H9 (cell line): ENCODE measurements around the gene GTPBP6. TPM values are rescaled to one million over a fixed set of nuclear protein-coding genes. Genes with fewer than 3 reads are reported as not detected.

ENCODE experiments used
- DNase-seq: peaks from one replicate; pipeline ENCODE4 v3.0.0-alpha.2; 2017
- H2AFZ ChIP-seq: one replicate; pipeline ENCODE4 v1.6.1; 2013; ENCODE audit warnings: mild to moderate bottlenecking, low read length, control low read depth, moderate library complexity
- H2AK5ac ChIP-seq: 2 replicates; pipeline ENCODE4 v1.6.1; 2013; ENCODE audit warnings: low read length, control low read depth, mixed read lengths; ENCODE audit not compliant: insufficient read length
- H2BK120ac ChIP-seq: one replicate; pipeline ENCODE4 v1.6.1; 2013; ENCODE audit warnings: low read depth, mild to moderate bottlenecking, low read length, control low read depth, inconsistent platforms; ENCODE audit not compliant: poor library complexity, severe bottlenecking
- H2BK12ac ChIP-seq: 2 replicates; pipeline ENCODE4 v1.6.1; 2013; ENCODE audit warnings: low read length, control low read depth, mixed read lengths, low read depth; ENCODE audit not compliant: insufficient read length
- H2BK15ac ChIP-seq: 2 replicates; pipeline ENCODE4 v1.6.1; 2013; ENCODE audit warnings: low read depth, low read length, control low read depth
- H2BK20ac ChIP-seq: one replicate; pipeline ENCODE4 v1.6.1; 2013; ENCODE audit warnings: low read depth, mild to moderate bottlenecking, low read length, control low read depth, inconsistent platforms; ENCODE audit not compliant: poor library complexity, severe bottlenecking
- H2BK5ac ChIP-seq: 2 replicates; pipeline ENCODE4 v1.6.1; 2013; ENCODE audit warnings: low read length, control low read depth, mixed read lengths; ENCODE audit not compliant: insufficient read length
- H3K14ac ChIP-seq: 2 replicates; pipeline ENCODE4 v1.6.1; 2013; ENCODE audit warnings: low read length, control low read depth; ENCODE audit not compliant: insufficient read depth
- H3K18ac ChIP-seq: 2 replicates; pipeline ENCODE4 v1.6.1; 2013; ENCODE audit warnings: low read depth, mild to moderate bottlenecking, mixed read lengths, low read length, control low read depth; ENCODE audit not compliant: insufficient read length
- H3K23ac ChIP-seq: 2 replicates; pipeline ENCODE4 v1.6.1; 2013; ENCODE audit warnings: low read length, control low read depth, mixed read lengths, low read depth; ENCODE audit not compliant: insufficient read length
- H3K23me2 ChIP-seq: 2 replicates; pipeline ENCODE4 v1.6.1; 2013; ENCODE audit warnings: low read depth, mild to moderate bottlenecking, mixed read lengths, low read length, control low read depth; ENCODE audit not compliant: insufficient read length, poor library complexity, severe bottlenecking
- H3K27ac ChIP-seq: 2 replicates; pipeline ENCODE4 v1.5.1; 2013; ENCODE audit warnings: low read length, control low read depth, mixed read lengths, low read depth; ENCODE audit not compliant: insufficient read length
- H3K27me3 ChIP-seq: 2 replicates; pipeline ENCODE4 v1.6.1; 2013; ENCODE audit warnings: low read length, control low read depth, inconsistent platforms; ENCODE audit not compliant: insufficient read depth
- H3K4ac ChIP-seq: 2 replicates; pipeline ENCODE4 v1.6.1; 2013; ENCODE audit warnings: low read depth, mild to moderate bottlenecking, control low read depth, inconsistent platforms, low read length, moderate library complexity
- H3K4me1 ChIP-seq: 2 replicates; pipeline ENCODE4 v1.6.1; 2013; ENCODE audit warnings: low read length, control low read depth, inconsistent platforms; ENCODE audit not compliant: insufficient read depth
- H3K4me2 ChIP-seq: 2 replicates; pipeline ENCODE4 v1.6.1; 2013; ENCODE audit warnings: low read length, control low read depth, mixed read lengths; ENCODE audit not compliant: insufficient read length, insufficient read depth
- H3K56ac ChIP-seq: 2 replicates; pipeline ENCODE4 v1.6.1; 2013; ENCODE audit warnings: low read depth, mild to moderate bottlenecking, mixed read lengths, low read length, control low read depth; ENCODE audit not compliant: insufficient read length
- H3K79me1 ChIP-seq: 2 replicates; pipeline ENCODE4 v1.6.1; 2013; ENCODE audit warnings: low read depth, mild to moderate bottlenecking, moderate library complexity, low read length, control low read depth, inconsistent platforms; ENCODE audit not compliant: insufficient read depth, poor library complexity, severe bottlenecking
- H3K79me2 ChIP-seq: 2 replicates; pipeline ENCODE4 v1.6.1; 2013; ENCODE audit warnings: low read length, control low read depth, inconsistent platforms; ENCODE audit not compliant: insufficient read depth
- H3K9ac ChIP-seq: 2 replicates; pipeline ENCODE4 v1.6.1; 2013; ENCODE audit warnings: low read length, control low read depth, mixed read lengths; ENCODE audit not compliant: insufficient read length; ENCODE audit errors: extremely low read depth
- H3K9me3 ChIP-seq: one replicate; pipeline ENCODE4 v1.6.1; 2013; ENCODE audit warnings: low read depth, low read length, inconsistent platforms; ENCODE audit not compliant: control insufficient read depth
- H3T11ph ChIP-seq: one replicate; pipeline ENCODE4 v1.6.1; 2013; ENCODE audit warnings: mild to moderate bottlenecking, low read length, control low read depth, inconsistent platforms
- H4K20me1 ChIP-seq: one replicate; pipeline ENCODE4 v1.6.1; 2013; ENCODE audit not compliant: control insufficient read depth, insufficient read length, insufficient read depth
- H4K5ac ChIP-seq: 2 replicates; pipeline ENCODE4 v1.6.1; 2013; ENCODE audit warnings: low read depth, mild to moderate bottlenecking, mixed read lengths, low read length, control low read depth; ENCODE audit not compliant: insufficient read length
- H4K8ac ChIP-seq: replicated peaks from 2 replicates; pipeline ENCODE4 v1.6.1; 2013; ENCODE audit warnings: low read length, control low read depth, mixed read lengths, low read depth; ENCODE audit not compliant: insufficient read length
- H4K91ac ChIP-seq: 2 replicates; pipeline ENCODE4 v1.6.1; 2013; ENCODE audit warnings: low read depth, mild to moderate bottlenecking, moderate library complexity, mixed read lengths, low read length, control low read depth; ENCODE audit not compliant: insufficient read length
- H3K27ac Mint-ChIP-seq, 3 experiments: 2 replicates in 2 of 3; 3 replicates in 1 of 3; pipeline ENCODE4 v1.8.0; 2020 to 2021; ENCODE audit warnings: mixed read lengths in 3 of 3, mild to moderate bottlenecking in 1 of 3, moderate library complexity in 1 of 3
- H3K27me3 Mint-ChIP-seq: 2 replicates; pipeline ENCODE4 v1.8.0; 2021; ENCODE audit warnings: low read depth, mild to moderate bottlenecking, moderate library complexity, mixed read lengths
- H3K36me3 Mint-ChIP-seq, 3 experiments: 2 replicates in 2 of 3; 3 replicates in 1 of 3; pipeline ENCODE4 v1.8.0; 2020 to 2021; ENCODE audit warnings: low read depth in 3 of 3, mixed read lengths in 3 of 3; ENCODE audit not compliant: insufficient read depth in 1 of 3
- H3K4me1 Mint-ChIP-seq, 2 experiments: 2 replicates each; pipeline ENCODE4 v1.8.0; 2020; ENCODE audit warnings: mixed read lengths in 2 of 2
- H3K4me3 Mint-ChIP-seq, 2 experiments: 2 replicates in 1 of 2; 3 replicates in 1 of 2; pipeline ENCODE4 v1.8.0; 2020 to 2021; ENCODE audit warnings: mild to moderate bottlenecking in 2 of 2, mixed read lengths in 2 of 2, moderate library complexity in 1 of 2
- H3K9me3 Mint-ChIP-seq, 2 experiments: 2 replicates in 1 of 2; 3 replicates in 1 of 2; pipeline ENCODE4 v1.8.0; 2020; ENCODE audit warnings: mild to moderate bottlenecking in 2 of 2, mixed read lengths in 2 of 2, moderate library complexity in 1 of 2
- WGBS: extraction: QIAGEN DNeasy Blood & Tissue Kit; methylation state at CpG from one replicate; pipeline ENCODE4 v1.1.7; 2013; ENCODE audit warnings: missing lambda C conversion rate, low lambda C conversion rate, mixed read lengths; ENCODE audit not compliant: insufficient read length; ENCODE audit errors: extremely low coverage; 5-methylcytosine and 5-hydroxymethylcytosine counted together
- total RNA-seq: library from RNA; stranded (reverse); gene quantifications from 2 replicates; pipeline ENCODE4 v1.2.1, GENCODE V29; 2021
- TF ChIP-seq, protein P1 (sequence below): fragments of 200-600 bp; sonication (generic); conservative IDR thresholded peaks from 3 replicates; pipeline ENCODE4 v1.8.0; 2021; ENCODE audit warnings: antibody characterized with exemption, mild to moderate bottlenecking

The GTPBP6 gene
- total RNA-seq, 1 experiment from 2014 or later: 64.0 TPM

DNA sequence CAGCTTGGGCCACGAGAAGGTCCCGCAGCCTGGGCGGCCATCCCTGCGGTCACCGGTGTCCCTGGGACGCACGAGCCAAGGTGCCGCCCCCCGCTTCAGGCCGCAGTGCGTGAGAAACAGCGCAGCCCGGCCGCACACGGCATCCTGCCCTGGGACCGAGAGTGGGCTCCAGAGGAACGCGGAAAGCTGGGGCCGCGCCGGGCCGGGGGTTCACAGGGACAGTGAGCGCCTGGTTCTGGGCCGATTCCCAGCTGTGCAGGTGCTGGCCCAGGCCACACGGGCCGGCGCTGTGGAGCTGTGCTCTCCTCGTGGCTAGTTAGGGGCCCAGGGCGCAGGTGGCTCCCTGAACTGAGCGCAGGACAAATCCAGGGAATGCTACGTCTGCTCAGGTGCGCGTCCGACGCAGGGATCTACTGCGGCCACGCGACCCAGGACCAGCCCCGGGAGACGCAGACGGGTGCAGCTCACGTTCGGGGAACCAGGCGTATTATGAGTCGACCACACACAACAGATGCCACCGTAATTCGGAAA is 25.8 kb upstream of the GTPBP6 start:
- TF ChIP-seq, protein P1, sequence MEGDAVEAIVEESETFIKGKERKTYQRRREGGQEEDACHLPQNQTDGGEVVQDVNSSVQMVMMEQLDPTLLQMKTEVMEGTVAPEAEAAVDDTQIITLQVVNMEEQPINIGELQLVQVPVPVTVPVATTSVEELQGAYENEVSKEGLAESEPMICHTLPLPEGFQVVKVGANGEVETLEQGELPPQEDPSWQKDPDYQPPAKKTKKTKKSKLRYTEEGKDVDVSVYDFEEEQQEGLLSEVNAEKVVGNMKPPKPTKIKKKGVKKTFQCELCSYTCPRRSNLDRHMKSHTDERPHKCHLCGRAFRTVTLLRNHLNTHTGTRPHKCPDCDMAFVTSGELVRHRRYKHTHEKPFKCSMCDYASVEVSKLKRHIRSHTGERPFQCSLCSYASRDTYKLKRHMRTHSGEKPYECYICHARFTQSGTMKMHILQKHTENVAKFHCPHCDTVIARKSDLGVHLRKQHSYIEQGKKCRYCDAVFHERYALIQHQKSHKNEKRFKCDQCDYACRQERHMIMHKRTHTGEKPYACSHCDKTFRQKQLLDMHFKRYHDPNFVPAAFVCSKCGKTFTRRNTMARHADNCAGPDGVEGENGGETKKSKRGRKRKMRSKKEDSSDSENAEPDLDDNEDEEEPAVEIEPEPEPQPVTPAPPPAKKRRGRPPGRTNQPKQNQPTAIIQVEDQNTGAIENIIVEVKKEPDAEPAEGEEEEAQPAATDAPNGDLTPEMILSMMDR: no peak
- no peak overlapping the region for H2BK120ac ChIP-seq

More for the DNA sequence above, 25.8 kb upstream of the GTPBP6 start:
- no peak overlapping the region for H3K18ac ChIP-seq
- H3K27ac Mint-ChIP-seq: no peak overlapping the region; a peak in 1 of 7 replicates
- H3K4me1 Mint-ChIP-seq: peaks cover 0 to 2% of the 10 kb centered on the region in 2 experiments; a peak in 1 of 4 replicates
- no peak overlapping the region for H4K8ac ChIP-seq
- no peak overlapping the region for H2AK5ac ChIP-seq
- H2AFZ ChIP-seq: no peak overlapping the region
- no peak overlapping the region for H4K5ac ChIP-seq
- H2BK5ac ChIP-seq: no peak overlapping the region
- no peak overlapping the region for H3T11ph ChIP-seq
- H4K91ac ChIP-seq: no peak overlapping the region
- DNase-seq: no peak
- no peak overlapping the region for H3K27ac ChIP-seq
- H3K9ac ChIP-seq: no peak overlapping the region
- H3K4me2 ChIP-seq: no peak overlapping the region
- H3K79me1 ChIP-seq: no peaks in the 10 kb centered on the region
- H3K27me3 Mint-ChIP-seq: no peaks in the 10 kb centered on the region
- no peaks in the 10 kb centered on the region for H4K20me1 ChIP-seq
- peaks cover 2 to 3% of the 10 kb centered on the region in 2 experiments; a peak in 2 of 5 replicates for H3K9me3 Mint-ChIP-seq
- H3K4me1 ChIP-seq: no peaks in the 10 kb centered on the region
- no peaks in the 10 kb centered on the region for H3K79me2 ChIP-seq
- H3K4me3 Mint-ChIP-seq: no peak overlapping the region
- H2BK15ac ChIP-seq: no peak overlapping the region
- no CpG with 5 or more reads among the region's 47 CpGs for WGBS
- H3K9me3 ChIP-seq: no peaks in the 10 kb centered on the region
- no peak overlapping the region for H3K23ac ChIP-seq
- peaks cover 15 to 43% (median 37%) of the 10 kb centered on the region in 3 experiments; a peak in 6 of 7 replicates for H3K36me3 Mint-ChIP-seq
- H3K14ac ChIP-seq: no peak overlapping the region
- no peak overlapping the region for H3K4ac ChIP-seq
- no peaks in the 10 kb centered on the region for H3K27me3 ChIP-seq
- H2BK20ac ChIP-seq: no peak overlapping the region
- no peaks in the 10 kb centered on the region for H3K23me2 ChIP-seq
- no peak overlapping the region for H3K56ac ChIP-seq
- no peak overlapping the region for H2BK12ac ChIP-seq
